Testis (tissue), 3 donors: Measurements from ENCODE around the gene ADAM15. TPM values are rescaled to one million over a fixed set of nuclear protein-coding genes. Genes with fewer than 3 reads are reported as not detected.
A peak's percentile ranks its signal among the peaks of the same experiment; 100 is the strongest.

Experiments used
- DNase-seq: peaks from one replicate; pipeline ENCODE4 v3.0.0-alpha.2; 2019
- H3K27ac ChIP-seq, 2 donors: fragments of 200-600 bp; sonication (generic); one replicate each; pipeline ENCODE4 v1.5.1; 2019
- H3K27me3 ChIP-seq: fragments of 200-600 bp; sonication (generic); one replicate; pipeline ENCODE4 v1.5.1; 2019
- H3K36me3 ChIP-seq: fragments of 200-600 bp; sonication (generic); one replicate; pipeline ENCODE4 v1.5.1; 2017; ENCODE audit warnings: low read depth; ENCODE audit errors: missing control alignments
- H3K4me1 ChIP-seq: fragments of 200-600 bp; sonication (generic); one replicate; pipeline ENCODE4 v1.5.1; 2019
- H3K4me3 ChIP-seq, 2 donors: fragments of 200-600 bp; sonication (generic); one replicate each; pipeline ENCODE4 v1.5.1; 2017 to 2019
- H3K9me3 ChIP-seq: fragments of 200-600 bp; sonication (generic); one replicate; pipeline ENCODE4 v1.5.1; 2017
- CTCF ChIP-seq, 3 experiments: fragments of 450-650 bp in 2 of 3; fragments of 200-600 bp in 1 of 3; sonication (generic) in 1 of 3; IDR thresholded peaks; one replicate each; pipeline ENCODE4 v1.5.1; 2016 to 2019; ENCODE audit warnings: antibody characterized with exemption in 3 of 3, mild to moderate bottlenecking in 2 of 3, moderate library complexity in 1 of 3
- POLR2A ChIP-seq: fragments of 450-650 bp; IDR thresholded peaks from one replicate; pipeline ENCODE4 v1.6.1; 2017; ENCODE audit warnings: antibody characterized with exemption, mild to moderate bottlenecking, moderate library complexity
- WGBS, 2 donors: methylation state at CpG; one replicate each; pipeline ENCODE4 v1.1.5; 2018; 5-methylcytosine and 5-hydroxymethylcytosine counted together
- intact Hi-C: fragments of 100-400 bp; cut with DNase I; formaldehyde crosslinking; loops from one replicate; pipeline ENCODE4 v1.15.1; 2023; ENCODE audit warnings: low total_unique reads
- polyA plus RNA-seq: library from polyadenylated mRNA; stranded (reverse); fragments of 350-450 nt; fragmentation: Illumina TruSeq; extraction: RNeasy Lipid Tissue Mini Kit (QIAGEN cat#74804); gene quantifications from one replicate; pipeline ENCODE4 v1.2.3, GENCODE V29; 2014; ENCODE audit warnings: low read depth, low replicate concordance; ENCODE audit not compliant: insufficient read depth
- total RNA-seq, 2 donors: library from RNA; depleted of rRNA; stranded (reverse); fragments of >200 nt; gene quantifications; one replicate each; pipeline ENCODE4 v1.2.3, GENCODE V29; 2016

The ADAM15 gene
- total and polyA plus RNA-seq, 3 donors from 2014 or later, result 30.7 to 42.6 (median 34.5) TPM

GRCh38 chr1:155006601-155007101, 44.5 kb upstream of the ADAM15 start:
- Histone ChIP-seq H3K27ac (peak overlapping the region in 1 of 2 donors; percentile 98), H3K9me3 (no peaks in the 10 kb centered on the region), H3K4me1 (peaks cover 31% of the 10 kb centered on the region), H3K4me3 (no peak overlapping the region), H3K27me3 (no peaks in the 10 kb centered on the region), H3K36me3 (no peaks in the 10 kb centered on the region)
- 64 to 71% methylated on average over 2 of the region's 2 CpGs for WGBS, 2 donors
- peak; percentile 39 for DNase-seq
- intact Hi-C loops, result no loop called here
- TF ChIP-seq POLR2A (no peak), CTCF (IDR thresholded peaks at IDR 0.05) (no peak)

- no peak for DNase-seq
- 66 to 70% methylated on average over 4 to 6 of the region's 6 CpGs for WGBS, 2 donors
Observed at GRCh38 chr1:155007251-155007828, 43.8 kb upstream of the ADAM15 start.

GRCh38 chr1:155008015-155008941, 42.8 kb upstream of the ADAM15 start:
- 84 to 85% methylated on average over 12 to 16 of the region's 16 CpGs for WGBS, 2 donors
- intact Hi-C loops, result no loop called here
- H3K36me3 ChIP-seq, result no peaks in the 10 kb centered on the region
- DNase-seq, result no peak
- no peaks in the 10 kb centered on the region for H3K27me3 ChIP-seq
- H3K27ac ChIP-seq, result peak overlapping the region in 1 of 2 donors; percentile 33
- no peak overlapping the region for H3K4me3 ChIP-seq
- peaks cover 38% of the 10 kb centered on the region for H3K4me1 ChIP-seq
- TF ChIP-seq CTCF (IDR thresholded peaks at IDR 0.05) (no peak), POLR2A (no peak)
- no peaks in the 10 kb centered on the region for H3K9me3 ChIP-seq

More at GRCh38 chr1:155007251-155007828, 43.8 kb upstream of the ADAM15 start:
- TF ChIP-seq POLR2A (no peak), CTCF (IDR thresholded peaks at IDR 0.05) (no peak)
- no peaks in the 10 kb centered on the region for H3K9me3 ChIP-seq
- no peaks in the 10 kb centered on the region for H3K27me3 ChIP-seq
- H3K4me3 ChIP-seq, result no peak overlapping the region
- no peaks in the 10 kb centered on the region for H3K36me3 ChIP-seq
- H3K4me1 ChIP-seq, result peaks cover 38% of the 10 kb centered on the region
- intact Hi-C loops, result no loop called here
- peak overlapping the region in 1 of 2 donors; percentile 33 for H3K27ac ChIP-seq

GRCh38 chr1:155009221-155009711, 41.9 kb upstream of the ADAM15 start:
- peaks cover 34% of the 10 kb centered on the region for H3K4me1 ChIP-seq
- H3K36me3 ChIP-seq, result no peaks in the 10 kb centered on the region
- H3K4me3 ChIP-seq, result no peak overlapping the region
- TF ChIP-seq POLR2A (no peak), CTCF (IDR thresholded peaks at IDR 0.05) (no peak)
- 92 to 100% methylated on average over 7 to 12 of the region's 12 CpGs for WGBS, 2 donors
- no peaks in the 10 kb centered on the region for H3K9me3 ChIP-seq
- H3K27me3 ChIP-seq, result no peaks in the 10 kb centered on the region
- no peak for DNase-seq
- H3K27ac ChIP-seq, result no peak overlapping the region
- intact Hi-C loops, result no loop called here
